ENCODE data around the gene ZFPM1.
"Not testable (repeated sequence)": the region's sequence is repeated elsewhere in the genome, so short reads cannot be mapped to it uniquely, and the experiment has no call there.

ZFPM1 gene

DNA sequence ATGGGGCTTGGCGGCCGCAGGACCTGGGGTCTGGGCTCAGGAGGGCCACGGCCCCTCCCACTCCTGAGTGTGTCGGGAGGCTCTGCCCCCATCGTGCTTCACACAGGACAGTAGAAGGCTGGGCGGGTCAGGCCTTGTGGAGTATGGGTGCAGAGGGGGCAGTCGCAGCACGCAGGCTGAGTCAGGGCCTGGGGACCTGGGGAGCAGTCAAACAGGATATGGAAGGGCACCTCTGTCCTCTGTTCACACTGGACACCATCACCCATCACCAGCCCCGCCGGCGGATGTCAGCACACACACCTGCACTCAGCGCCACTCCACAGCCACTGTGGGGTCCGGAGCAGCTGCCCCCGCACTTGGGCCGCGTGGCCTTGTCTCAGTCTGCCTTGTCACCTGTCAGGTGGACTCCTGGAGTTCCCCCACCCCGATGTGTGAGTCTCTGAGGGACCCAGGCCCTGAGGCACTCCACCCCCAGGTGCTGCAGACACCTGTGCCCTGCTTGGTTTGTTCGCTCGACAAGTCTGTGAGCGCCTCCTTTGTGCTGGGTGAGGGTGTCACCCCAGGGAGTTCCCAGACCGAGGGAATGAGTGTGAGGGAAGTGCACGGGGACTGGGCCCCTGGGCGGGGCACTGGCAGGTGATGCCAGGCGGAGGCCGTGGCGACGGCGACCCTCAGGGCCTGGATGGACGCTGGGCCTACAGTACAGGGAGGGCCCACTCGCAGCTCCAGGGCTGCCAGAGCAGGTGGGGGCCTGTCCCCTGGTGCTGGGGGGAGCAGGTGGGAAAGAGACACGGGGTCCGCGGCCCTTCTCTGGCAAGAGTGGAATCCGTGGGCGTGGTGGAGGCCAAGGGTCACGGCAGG, 31.7 kb downstream of the ZFPM1 start:
- no peak for DNase-seq

DNA sequence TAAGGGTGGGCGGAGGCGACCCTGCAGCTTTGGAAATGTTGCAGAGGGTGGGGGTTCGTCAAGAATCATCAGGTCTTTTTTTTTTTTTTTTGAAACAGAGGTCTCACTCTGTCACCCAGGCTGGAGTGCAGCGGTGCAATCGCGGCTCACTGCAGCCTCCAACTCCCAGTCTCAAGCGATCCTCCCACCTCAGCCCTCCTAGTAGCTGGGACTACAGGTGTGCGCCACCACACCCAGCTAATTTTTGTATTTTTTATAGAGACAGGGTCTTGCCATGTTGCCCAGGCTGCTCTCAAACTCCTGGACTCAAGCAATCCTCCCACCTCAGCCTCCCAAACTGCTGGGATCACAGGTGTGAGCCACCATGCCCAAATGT, 32.3 kb downstream of the ZFPM1 start:
- DNase-seq: not testable (repeated sequence)

DNA sequence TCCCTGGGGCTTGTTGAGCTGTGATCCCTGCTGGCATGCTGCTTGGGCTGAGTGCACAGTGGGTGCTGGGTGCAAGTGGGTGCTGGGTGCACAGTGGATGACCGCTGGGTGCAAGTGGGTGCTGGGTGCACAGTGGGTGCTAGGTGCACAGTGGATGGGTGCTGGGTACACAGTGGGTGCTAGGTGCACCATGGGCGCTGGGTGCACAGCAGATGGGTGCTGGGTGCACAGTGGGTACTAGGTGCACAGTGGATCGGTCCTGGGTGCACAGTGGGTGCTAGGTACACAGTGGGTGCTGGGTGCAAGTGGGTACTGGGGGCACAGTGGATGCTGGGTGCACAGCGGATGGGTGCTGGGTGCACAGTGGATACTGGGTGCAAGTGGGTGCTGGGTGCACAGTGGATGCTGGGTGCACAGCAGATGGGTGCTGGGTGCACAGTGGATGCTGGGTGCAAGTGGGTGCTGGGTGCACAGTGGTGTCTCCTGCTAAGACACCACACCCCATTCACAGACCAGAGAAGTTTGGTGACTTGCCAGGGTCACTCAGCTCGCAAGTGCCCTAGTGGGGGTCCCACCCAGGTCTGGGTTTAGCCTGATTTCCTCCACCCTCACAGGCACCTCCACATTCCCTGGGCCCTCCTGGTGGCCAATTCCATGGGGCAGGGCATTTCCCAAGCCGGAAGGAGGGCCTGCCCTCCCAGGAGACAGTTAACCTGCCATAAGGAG, 33.5 kb downstream of the ZFPM1 start:
- no peak for DNase-seq

DNA sequence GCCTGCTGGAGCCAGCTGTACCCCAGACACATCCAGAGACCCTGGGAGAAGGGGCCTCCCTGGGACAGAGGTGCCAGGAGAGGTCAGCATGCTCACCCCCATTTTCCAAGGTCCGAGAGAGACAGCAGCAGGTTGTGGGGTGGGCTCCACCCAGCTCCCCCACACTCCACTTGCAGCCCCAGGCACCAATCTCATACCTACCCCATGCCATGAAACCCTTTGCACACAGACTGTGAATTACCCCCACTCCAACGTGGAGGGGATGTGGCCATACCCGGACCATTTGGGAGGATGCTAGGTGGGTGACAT, 34.0 kb downstream of the ZFPM1 start:
- no peak for DNase-seq

DNA sequence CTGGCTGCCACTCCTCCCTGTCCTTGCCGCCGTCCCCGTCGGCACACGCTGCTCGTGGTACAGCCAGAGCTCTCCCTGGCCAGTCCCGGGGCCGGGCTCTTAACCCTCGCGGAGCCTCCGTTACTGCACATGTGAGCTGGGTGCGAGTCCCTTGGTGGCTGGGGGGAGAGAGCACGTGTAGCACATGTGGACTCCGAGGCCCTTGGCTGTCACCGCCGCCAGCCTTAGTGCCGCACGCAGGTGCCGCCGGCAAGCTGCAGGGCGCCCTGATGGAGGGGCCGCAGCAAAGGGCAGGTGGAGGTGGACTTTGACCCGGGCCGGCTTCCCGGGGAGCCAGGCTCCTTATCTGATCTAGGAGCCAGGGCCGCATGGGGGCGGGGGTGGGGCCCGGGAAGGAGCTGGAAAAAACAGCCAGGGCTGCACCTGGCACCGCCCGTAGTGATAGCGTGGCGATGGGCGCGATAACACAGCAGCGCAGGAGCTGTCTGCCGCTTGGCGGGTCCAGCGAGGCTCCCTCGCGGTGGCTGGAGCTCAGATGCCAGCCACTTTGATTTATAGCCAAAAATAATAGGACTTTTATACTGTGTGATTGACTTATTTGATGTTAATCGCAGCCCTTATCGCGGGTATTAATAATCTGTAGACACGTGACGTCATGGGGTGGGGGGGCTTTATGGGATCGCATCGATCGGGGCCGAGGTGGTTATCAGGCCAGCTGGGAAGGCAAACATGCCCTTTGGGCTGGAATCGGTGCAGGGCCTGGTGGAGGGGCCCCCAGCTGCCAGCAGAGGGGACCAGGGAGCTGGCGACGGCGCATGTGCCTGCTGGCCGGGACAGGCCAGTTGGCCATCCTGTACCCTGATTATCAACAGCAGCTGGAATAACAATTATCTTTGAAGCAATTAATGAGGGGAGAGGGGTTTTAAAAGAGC, 35.1 kb downstream of the ZFPM1 start:
- no peak for DNase-seq

DNA sequence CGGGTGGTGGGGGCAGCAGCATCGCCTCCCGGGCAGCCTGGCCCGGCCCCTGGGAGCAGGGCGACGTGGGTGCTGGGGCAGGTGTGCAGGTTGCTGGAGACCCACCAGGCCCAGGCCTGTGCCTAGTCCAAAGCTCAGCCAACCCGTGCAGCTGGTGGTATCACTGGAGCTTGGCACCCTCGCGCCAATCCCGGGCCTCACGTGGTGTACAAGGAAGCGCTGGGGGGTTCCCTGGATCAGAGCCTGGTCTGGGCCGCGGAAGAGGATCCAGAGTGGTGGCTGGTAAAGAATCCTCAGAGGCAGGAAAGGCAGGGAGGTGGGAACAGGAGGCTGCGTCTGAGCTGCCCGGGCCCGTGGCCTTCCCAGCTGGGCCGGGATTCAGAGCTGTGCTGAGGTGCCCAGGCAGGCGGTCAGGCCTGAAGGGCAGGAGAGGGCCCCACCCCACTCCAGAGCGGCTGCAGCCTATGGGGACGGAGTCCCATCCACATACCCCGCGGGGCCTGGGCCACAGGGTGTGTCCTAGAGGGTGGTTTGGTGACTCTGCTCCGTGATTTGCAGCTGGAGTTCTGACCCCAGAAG, 36.2 kb downstream of the ZFPM1 start:
- no peak for DNase-seq

DNA sequence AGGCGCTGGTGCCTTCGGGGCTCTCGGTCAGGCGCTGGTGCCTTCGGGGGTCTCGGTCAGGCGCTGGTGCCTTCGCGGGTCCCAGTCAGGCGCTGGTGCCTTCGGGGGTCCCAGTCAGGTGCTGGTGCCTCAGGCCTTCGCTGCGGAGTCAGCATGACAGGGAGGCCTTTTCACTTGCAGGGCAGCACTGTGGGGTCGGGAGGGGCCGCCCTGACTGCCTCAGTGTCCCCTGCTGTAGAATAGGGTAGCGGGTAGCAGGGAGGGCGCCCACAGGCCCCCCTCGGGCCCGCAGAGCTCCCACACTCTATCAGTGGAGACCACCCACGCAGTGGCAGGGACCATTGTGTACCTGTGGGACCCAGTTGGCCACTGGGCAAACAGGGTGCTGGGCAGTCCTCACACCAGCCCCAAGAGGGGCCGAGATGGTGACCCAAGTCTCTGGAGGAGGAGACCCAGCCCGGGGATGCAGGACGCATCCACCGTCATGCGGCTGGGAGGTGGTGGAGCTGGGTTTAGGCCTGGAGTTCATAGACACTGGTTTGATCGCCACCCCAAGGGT, 38.0 kb downstream of the ZFPM1 start:
- no peak for DNase-seq

DNA sequence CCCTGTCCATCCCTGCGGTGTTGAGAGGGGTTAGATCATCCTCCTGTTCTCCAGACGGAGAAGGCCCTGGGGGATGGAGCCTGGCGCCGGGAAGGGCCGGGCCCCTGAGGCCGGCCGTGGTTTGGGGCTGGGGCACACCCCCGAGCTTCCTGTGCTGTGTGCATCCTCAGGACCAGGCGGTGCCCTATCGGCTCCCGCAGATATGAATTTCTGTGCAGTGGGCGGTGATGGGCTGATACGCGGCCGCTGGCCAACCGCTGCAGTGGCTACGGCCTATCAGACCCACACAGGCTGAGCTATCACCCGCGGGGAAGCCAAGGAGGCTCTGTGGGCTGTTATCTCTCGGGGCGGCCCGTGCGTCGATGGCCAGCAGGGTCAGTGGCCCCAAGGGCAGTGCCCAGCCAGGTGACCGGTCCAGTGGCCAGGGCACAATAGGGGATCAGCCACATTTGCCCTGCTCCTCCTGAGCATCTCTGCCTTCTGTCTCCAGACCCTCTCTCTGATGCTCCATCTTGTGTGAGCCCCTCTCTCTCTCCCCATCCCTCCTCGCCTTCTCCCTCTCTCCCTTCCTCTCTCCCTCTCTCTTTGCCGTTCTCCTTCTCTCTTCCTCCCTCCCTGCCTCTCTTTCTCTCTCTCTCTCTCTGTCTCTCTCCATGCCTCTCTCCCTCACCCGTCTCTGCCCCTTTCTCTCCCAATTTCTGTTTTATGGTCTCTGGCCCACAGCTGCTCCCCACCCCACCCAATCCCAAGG, 38.7 kb downstream of the ZFPM1 start:
- no peak for DNase-seq

DNA sequence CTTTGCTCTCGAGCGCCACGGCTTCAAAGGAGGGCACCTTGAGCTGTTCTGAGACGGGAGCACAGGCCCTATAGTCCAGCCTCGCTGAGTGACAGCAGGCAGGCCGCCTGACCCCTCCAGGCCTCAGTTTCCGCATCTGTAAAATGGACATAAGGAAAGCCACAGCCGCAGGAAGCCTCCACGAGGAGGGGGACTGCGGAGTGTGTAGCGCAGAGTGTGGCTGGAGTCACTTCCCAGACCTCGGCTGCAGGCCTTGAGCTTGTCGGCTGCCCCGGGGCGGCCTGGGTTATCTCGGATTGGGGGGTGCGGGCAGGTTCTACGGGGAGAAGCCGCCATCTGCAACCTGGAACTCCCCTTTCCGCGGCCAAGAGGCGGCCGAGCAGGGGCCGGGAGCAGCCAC, 40.8 kb downstream of the ZFPM1 start:
- no peak for DNase-seq

DNA sequence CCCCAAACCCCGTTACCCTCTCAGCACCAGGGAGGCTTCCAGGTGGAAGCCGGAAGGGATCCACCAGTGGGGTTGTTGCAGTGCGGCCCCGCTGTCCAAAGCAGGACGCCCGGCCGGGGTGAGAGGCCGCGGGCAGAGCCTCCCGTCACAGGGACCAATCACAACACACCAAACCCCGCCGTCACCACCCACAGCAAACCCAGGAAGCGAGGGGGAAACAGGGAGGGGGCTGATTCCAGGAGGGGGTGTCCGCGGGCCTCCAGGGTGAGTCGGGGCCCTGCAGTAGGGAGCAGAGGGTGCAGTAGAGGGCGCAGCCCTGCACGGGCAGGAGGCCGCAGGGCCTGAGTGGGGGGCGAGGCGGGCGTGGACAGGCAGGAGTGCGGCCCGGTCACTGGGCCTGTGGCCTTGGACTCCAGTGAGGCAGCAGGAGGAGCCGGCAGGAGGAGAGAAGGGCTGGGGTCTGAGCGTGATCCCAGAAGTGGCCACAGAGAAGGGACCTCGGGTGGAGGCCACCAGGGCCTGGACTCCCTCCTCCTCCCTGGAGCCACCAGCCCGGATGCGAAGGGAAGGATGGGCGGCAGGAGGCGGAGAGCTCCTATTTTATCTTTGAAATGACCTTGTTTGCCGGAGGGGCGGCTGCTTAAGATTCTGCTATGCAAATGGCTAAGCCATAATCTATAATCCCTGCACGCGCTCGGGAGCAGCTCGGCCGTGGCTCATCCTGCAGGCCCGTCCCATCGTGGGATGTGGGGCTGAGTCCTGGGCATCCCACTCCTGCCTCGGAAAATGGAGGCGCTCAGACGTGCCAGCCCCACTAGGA, 41.5 kb downstream of the ZFPM1 start:
- no peak for DNase-seq

DNA sequence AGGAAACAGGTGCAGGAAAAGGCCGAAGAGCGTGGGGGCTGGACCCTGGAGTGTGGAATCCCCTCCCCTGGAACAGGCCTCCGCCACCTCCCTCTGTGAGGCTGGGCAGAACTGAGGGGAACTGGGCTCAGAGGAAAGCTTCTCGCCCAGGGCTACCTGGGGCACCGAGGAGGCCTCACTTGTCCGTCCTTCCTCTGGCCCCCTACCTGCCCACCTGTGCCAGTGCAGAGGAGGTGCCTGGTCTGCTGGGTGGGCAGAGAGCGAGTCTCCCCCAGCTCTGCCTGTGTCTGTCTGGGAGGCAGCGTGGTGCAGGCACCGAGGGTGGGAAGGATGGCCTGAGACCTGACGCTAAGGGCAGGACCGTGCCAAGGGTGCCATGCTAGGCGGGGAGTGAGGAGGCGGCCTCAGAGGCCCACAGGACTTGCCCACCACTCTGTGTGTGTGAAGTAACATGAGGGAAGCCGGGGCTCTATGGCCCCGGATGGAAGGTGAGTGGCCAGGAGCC, 42.2 kb downstream of the ZFPM1 start:
- no peak for DNase-seq

DNA sequence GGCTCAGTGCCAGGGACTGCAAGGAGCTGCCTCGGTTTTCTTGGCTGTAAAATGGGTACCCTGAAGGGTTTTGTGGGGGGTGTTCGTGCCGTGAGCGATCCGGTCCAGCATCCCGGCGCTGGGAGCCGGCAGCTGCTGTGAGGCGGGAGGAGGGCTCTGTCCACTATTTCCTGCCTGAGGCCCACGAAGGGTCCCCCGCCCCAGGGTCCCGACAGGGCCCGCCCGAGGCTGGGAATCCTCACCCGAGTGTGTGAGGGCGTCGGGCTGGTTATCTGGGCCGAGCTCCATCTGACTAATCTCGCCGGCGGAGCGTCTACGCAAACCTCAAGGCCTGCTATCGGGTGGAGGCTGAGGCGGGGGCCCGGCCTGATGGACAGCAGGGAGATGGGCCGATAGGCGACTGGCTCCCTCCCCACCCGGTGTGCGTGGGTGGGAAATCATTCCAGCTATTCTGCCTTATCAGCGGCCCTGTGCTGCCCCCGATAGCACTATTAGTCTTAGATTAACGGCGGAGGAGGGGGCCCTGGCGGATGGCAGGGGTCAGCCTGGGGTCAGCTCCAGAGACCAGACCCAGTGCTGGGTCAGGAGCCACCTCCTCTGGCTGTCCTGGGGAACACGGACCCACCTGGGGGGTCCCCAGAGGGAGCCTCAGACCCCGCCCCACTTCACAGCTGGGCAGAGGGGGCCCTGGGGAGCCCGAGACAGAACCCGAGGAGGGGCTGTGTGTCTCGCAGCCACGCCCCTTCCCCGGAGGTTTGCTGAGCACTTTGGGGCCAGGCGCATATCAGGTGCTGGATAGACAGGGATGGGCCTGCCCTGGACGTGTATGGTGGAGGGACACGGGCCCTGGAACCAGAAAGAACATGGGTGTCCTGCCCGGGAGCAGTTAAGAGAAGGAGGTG, 44.7 kb downstream of the ZFPM1 start:
- DNase-seq: no peak

DNA sequence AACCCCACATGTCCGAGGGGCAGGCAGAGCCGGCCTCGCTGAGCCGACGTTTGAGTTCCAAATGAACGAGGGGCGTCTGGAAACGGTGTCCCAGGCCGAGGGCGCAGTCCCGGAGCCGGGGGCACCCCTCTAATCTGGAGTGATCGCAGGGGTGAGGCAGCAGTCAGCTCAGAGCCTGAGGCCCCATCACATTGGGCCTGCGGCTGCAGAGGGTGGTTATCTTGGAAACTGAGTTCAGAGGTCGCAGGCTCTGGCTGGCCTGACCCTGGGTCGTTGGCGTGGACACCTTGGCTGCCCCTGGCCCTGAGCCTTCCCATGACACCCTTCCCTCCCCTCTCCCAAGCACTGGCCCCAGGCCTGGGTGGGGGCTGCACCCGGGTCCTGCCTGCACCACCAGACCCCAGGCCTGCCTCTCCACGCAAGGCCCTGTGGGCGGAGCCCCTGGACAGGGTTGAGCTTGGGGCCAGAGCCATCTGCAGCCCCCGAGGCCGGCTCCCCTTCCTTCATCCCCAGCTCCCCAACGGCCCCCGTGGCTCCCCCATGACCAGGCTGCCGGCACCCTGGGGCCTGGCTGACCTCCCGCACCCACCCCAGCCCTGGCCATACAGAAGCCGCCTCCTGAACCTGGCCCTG, 45.6 kb downstream of the ZFPM1 start:
- DNase-seq: no peak

DNA sequence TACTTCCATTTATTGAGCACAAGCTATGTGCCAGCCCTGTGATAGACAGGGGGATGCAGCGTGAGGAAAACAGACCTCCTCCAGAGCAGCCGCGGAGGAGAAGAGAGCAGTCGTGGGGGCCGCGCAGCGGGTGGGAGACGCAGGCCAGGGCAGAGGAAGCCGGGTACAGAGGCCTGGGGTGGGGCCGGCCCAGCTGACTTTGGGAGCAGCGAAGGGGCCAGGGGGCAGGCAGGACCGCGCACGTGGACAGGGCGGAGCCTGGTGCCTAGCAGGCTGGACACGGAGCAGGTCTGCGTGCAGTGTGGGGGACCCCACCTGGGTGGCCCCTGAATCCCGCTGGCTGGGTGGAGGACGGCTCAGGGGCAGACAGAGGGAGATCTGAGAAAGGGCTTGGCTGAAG, 46.2 kb downstream of the ZFPM1 start:
- no peak for DNase-seq

DNA sequence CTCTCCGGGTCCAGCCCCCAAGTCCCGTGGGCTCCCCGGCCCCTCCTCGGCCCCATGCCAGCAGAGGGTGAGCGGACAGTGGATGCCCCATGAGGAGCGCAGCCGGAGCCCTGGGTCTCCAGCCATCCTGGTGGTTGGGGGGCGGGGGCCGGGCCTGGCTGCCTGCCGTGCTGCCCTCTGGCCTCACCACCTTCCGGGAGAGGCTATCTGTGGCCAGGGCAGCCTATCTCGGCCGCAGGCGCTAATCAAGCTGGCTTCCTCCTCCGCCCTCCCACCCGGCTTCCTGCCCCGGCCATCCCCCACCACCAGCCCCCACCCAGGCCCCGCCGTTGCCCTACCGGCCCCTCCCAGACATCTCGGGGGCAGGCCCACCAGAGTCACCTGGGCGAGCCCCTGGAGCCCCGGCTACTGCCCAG, 46.8 kb downstream of the ZFPM1 start:
- no peak for DNase-seq

DNA sequence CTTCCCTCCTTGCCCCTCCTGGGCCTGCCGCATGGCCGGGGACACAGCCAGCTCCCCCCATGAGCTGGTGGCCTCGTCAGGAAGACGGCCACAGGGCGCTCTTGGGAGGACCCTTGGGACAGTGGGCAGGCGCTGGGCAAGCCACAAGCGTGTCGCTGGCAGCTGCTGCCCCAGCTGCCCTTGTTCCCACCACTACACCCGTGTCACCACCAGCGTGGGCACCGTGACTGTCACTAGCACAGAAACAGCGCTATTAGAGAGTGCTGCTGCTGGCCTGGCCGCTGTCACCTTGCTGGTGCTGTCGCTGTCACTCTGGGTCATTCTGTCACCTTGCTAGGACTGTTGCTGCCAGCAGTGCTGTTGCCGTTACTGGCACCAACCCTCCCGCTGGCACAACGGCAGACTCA, 47.2 kb downstream of the ZFPM1 start:
- no peak for DNase-seq

DNA sequence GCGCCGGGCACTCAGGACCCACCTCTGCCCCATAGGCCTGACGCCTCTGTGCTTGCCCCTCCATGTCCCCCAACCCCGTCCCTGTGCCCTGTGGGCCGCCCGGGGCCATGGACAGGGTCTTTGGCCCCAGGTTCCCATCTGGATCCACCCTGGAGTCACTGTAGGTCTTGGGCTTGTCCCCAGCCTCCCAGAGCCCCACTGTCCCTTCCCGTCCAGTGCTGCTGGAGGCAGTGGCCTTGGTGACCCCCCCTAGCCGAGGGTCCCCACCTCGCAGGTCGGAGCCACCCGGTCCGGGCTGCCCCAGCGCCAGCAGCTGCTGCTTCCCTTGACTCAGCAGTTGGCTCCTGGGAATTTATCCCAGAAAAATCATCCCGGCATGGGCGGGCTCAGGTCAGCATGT, 49.3 kb downstream of the ZFPM1 start:
- DNase-seq: no peak

DNA sequence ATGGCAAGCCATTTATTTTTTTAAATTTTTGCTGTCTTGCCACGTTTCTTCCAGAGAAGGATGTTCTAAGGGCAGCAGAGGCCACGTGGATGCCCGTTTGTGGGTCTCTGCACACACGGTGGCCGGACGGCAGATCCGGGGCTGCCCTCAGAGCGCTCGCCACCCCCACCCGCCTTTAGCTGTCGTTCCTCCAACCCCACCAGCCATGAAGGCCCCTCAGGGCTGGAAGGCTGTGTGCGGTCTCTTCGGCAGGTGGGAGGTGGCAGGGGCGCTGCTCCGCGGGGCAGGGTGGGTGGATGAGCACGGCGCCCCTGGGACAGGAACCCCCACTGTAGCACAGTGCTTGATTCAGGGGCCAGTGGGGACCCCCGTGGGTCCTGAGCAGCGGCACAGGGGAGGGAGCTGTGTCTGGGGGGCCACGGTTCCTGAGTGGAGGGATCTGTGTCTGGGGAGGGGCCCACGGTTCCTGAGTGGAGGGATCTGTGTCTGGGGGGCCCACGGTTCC, 49.7 kb downstream of the ZFPM1 start:
- no peak for DNase-seq

DNA sequence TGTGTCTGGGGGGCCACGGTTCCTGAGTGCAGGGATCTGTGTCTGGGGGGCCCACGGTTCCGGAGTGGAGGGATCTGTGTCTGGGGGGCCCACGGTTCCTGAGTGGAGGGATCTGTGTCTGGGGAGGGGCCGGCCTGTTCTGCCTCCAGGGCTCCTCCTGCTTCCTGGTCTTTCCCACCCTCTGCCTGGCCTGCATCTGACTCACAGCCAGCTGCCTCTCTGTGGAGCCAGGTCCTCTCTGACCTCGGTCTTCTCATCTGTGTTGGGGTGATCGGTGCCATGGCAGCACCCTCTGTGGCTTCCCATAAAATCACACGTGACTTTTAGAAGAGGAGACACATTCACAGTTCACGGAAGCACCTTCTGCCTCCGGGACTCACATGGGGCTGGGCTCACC, 50.3 kb downstream of the ZFPM1 start:
- no peak for DNase-seq

All from NCI-H510A (cell line).